HFF-Myc (cell line): ENCODE results near the gene CCDC200.

Experiments used
- DNase-seq: peaks from one replicate; pipeline ENCODE4 v3.0.0-alpha.2; 2011; ENCODE audit warnings: low read depth; ENCODE audit errors: extremely low read depth
- H3K4me3 ChIP-seq: replicated peaks from 2 replicates; pipeline ENCODE4 v1.5.1; 2011; ENCODE audit warnings: low read depth, mild to moderate bottlenecking, control low read depth, low read length
- CTCF ChIP-seq: IDR thresholded peaks from 2 replicates; pipeline ENCODE4 v1.5.1; 2012; ENCODE audit warnings: mild to moderate bottlenecking, low read depth, low read length, control low read depth; ENCODE audit errors: missing control alignments

CCDC200 gene

GRCh38 chr17:43224146-43224705 is 4.2 kb downstream of the CCDC200 start:
- TF ChIP-seq CTCF, result no peak
- no peak overlapping the region for H3K4me3 ChIP-seq
- no peak for DNase-seq

- no peak overlapping the region for H3K4me3 ChIP-seq
- no peak for DNase-seq
- no peak for TF ChIP-seq CTCF
Observed at GRCh38 chr17:43220511-43221125, 7.8 kb downstream of the CCDC200 start.

- TF ChIP-seq CTCF, result no peak
- no peak for DNase-seq
- no peak overlapping the region for H3K4me3 ChIP-seq
Observed at GRCh38 chr17:43219746-43220380, 8.6 kb downstream of the CCDC200 start.

GRCh38 chr17:43219001-43219400 is 9.4 kb downstream of the CCDC200 start:
- no peak for TF ChIP-seq CTCF
- DNase-seq, result no peak
- H3K4me3 ChIP-seq, result no peak overlapping the region

- H3K4me3 ChIP-seq, result no peak overlapping the region
- TF ChIP-seq CTCF, result no peak
- no peak for DNase-seq
Observed at GRCh38 chr17:43217614-43218087, 10.8 kb downstream of the CCDC200 start.

GRCh38 chr17:43216762-43217613 is 11.4 kb downstream of the CCDC200 start:
- no peak for DNase-seq
- TF ChIP-seq CTCF, result no peak
- H3K4me3 ChIP-seq, result no peak overlapping the region
